Measurements from ENCODE around the gene RAB44. TPM values are rescaled to one million over a fixed set of nuclear protein-coding genes. Genes with fewer than 3 reads are reported as not detected.

The RAB44 gene
- total and polyA plus RNA-seq, 3 donors from 2014 or later: 0.09 to 0.56 (median 0.24) TPM

- intact Hi-C loops (cut with DNase I; ENCODE audit: low total_unique reads): no loop called here
- no peaks in the 10 kb centered on the region for H3K4me1 ChIP-seq
- no peaks in the 10 kb centered on the region for H3K27me3 ChIP-seq
- WGBS, 2 donors: 66 to 80% methylated on average over 10 to 12 of the region's 12 CpGs
- H3K27ac ChIP-seq: no peak overlapping the region
- H3K36me3 ChIP-seq (ENCODE audit: low read depth, missing control alignments): no peaks in the 10 kb centered on the region
- TF ChIP-seq POLR2A (IDR thresholded peaks at IDR 0.05): no peak
- no peak for TF ChIP-seq CTCF (IDR thresholded peaks at IDR 0.05)
- no peak overlapping the region for H3K4me3 ChIP-seq
- no peaks in the 10 kb centered on the region for H3K9me3 ChIP-seq
- DNase-seq: no peak
Observed at GRCh38 chr6:36717871-36718540, 20.4 kb downstream of the RAB44 start.

- intact Hi-C loops (cut with DNase I; ENCODE audit: low total_unique reads): no loop called here
- H3K27ac ChIP-seq: no peak overlapping the region
- TF ChIP-seq POLR2A (IDR thresholded peaks at IDR 0.05) (no peak), CTCF (IDR thresholded peaks at IDR 0.05) (no peak)
- H3K9me3 ChIP-seq: no peaks in the 10 kb centered on the region
- DNase-seq: no peak
- no peak overlapping the region for H3K4me3 ChIP-seq
- 85 to 91% methylated on average over 4 to 5 of the region's 5 CpGs for WGBS, 2 donors
- H3K36me3 ChIP-seq (ENCODE audit: low read depth, missing control alignments): no peaks in the 10 kb centered on the region
- no peaks in the 10 kb centered on the region for H3K4me1 ChIP-seq
- H3K27me3 ChIP-seq: no peaks in the 10 kb centered on the region
Observed at GRCh38 chr6:36718560-36718959, 20.9 kb downstream of the RAB44 start.

GRCh38 chr6:36719126-36719525, 21.5 kb downstream of the RAB44 start:
- H3K27me3 ChIP-seq: no peaks in the 10 kb centered on the region
- no peaks in the 10 kb centered on the region for H3K9me3 ChIP-seq
- no peaks in the 10 kb centered on the region for H3K36me3 ChIP-seq (ENCODE audit: low read depth, missing control alignments)
- H3K4me1 ChIP-seq: no peaks in the 10 kb centered on the region
- no peak overlapping the region for H3K4me3 ChIP-seq
- no peak for DNase-seq
- TF ChIP-seq CTCF (IDR thresholded peaks at IDR 0.05) (no peak), POLR2A (IDR thresholded peaks at IDR 0.05) (no peak)
- intact Hi-C loops (cut with DNase I; ENCODE audit: low total_unique reads): no loop called here
- WGBS, 2 donors: 85 to 89% methylated on average over 7 of the region's 7 CpGs
- no peak overlapping the region for H3K27ac ChIP-seq

GRCh38 chr6:36720251-36721141, 22.9 kb downstream of the RAB44 start:
- Histone ChIP-seq H3K36me3 (ENCODE audit: low read depth, missing control alignments) (no peaks in the 10 kb centered on the region), H3K27me3 (no peaks in the 10 kb centered on the region), H3K9me3 (no peaks in the 10 kb centered on the region), H3K27ac (no peak overlapping the region), H3K4me3 (no peak overlapping the region), H3K4me1 (peaks cover 3% of the 10 kb centered on the region)
- intact Hi-C loops (cut with DNase I; ENCODE audit: low total_unique reads): no loop called here
- TF ChIP-seq CTCF (IDR thresholded peaks at IDR 0.05): no peak
- TF ChIP-seq POLR2A (IDR thresholded peaks at IDR 0.05): no peak
- DNase-seq: no peak
- 94% methylated on average over 2 to 11 of the region's 11 CpGs for WGBS, 2 donors

All from testis (tissue), 3 donors.